HEK293 (cell line): ENCODE measurements around the gene AXIN1.

Source experiments
- CTCF ChIA-PET: fragments of 350-600 bp; formaldehyde crosslinking; extraction: SDS; loops from one replicate; lab custom pipeline; 2021; ENCODE audit warnings: antibody characterized with exemption; lab: Yijun Ruan, JAX
- POLR2A ChIA-PET: fragments of 300-600 bp; formaldehyde crosslinking; extraction: SDS; loops from one replicate; lab custom pipeline; 2020; ENCODE audit warnings: antibody characterized with exemption, inconsistent platforms; lab: Yijun Ruan, JAX
- H3K27ac ChIP-seq: fragments of 200-500 bp; sonication (Bioruptor generic); 2 replicates; pipeline ENCODE4 v1.5.1; 2014; ENCODE audit warnings: low read depth, low read length, control low read depth, inconsistent platforms; ENCODE audit errors: extremely low read depth
- H3K36me3 ChIP-seq, 2 experiments: fragments of 200-500 bp in 1 of 2; sonication (Bioruptor generic) in 1 of 2; 1 replicate in 1 of 2; 2 replicates in 1 of 2; pipeline ENCODE4 v1.5.1; 2014 to 2017; ENCODE audit warnings: inconsistent platforms in 2 of 2, low read length in 2 of 2; ENCODE audit not compliant: control insufficient read depth in 2 of 2, insufficient read depth in 1 of 2
- H3K4me1 ChIP-seq: fragments of 200-500 bp; sonication (Bioruptor generic); 2 replicates; pipeline ENCODE4 v1.5.1; 2014; ENCODE audit warnings: mild to moderate bottlenecking, low read length, inconsistent platforms; ENCODE audit not compliant: control insufficient read depth, insufficient read depth
- H3K4me3 ChIP-seq: 2 replicates; pipeline ENCODE4 v1.5.1; 2011; ENCODE audit warnings: low read depth, mild to moderate bottlenecking, control low read depth, low read length, moderate library complexity
- H3K9me3 ChIP-seq: fragments of 200-500 bp; sonication (Bioruptor generic); 2 replicates; pipeline ENCODE4 v1.5.1; 2014; ENCODE audit warnings: low read depth, low read length, inconsistent platforms; ENCODE audit not compliant: control insufficient read depth, insufficient read depth
- EGR2 ChIP-seq: fragments of 450-650 bp; formaldehyde crosslinking; IDR thresholded peaks from 2 replicates; pipeline ENCODE4 v1.5.1; 2016; ENCODE audit warnings: low read depth, missing biosample characterization, missing genetic modification characterization
- SCRT2 ChIP-seq: fragments of 450-650 bp; formaldehyde crosslinking; IDR thresholded peaks from 2 replicates; pipeline ENCODE4 v1.5.1; 2016; ENCODE audit warnings: missing biosample characterization, missing genetic modification characterization
- TCF7L2 ChIP-seq: IDR thresholded peaks from 2 replicates; pipeline ENCODE4 v1.6.1; 2011; ENCODE audit warnings: low read depth, mild to moderate bottlenecking, inconsistent platforms, low read length, moderate library complexity, borderline replicate concordance
- ZBTB10 ChIP-seq: fragments of 450-650 bp; formaldehyde crosslinking; IDR thresholded peaks from 2 replicates; pipeline ENCODE4 v1.5.1; 2016; ENCODE audit warnings: missing biosample characterization, missing genetic modification characterization
- ZBTB17 ChIP-seq: fragments of 450-650 bp; formaldehyde crosslinking; IDR thresholded peaks from 2 replicates; pipeline ENCODE4 v1.5.1; 2016; ENCODE audit warnings: missing biosample characterization, missing genetic modification characterization
- ZBTB8A ChIP-seq: fragments of 450-650 bp; formaldehyde crosslinking; IDR thresholded peaks from 2 replicates; pipeline ENCODE4 v1.5.1; 2016; ENCODE audit warnings: missing biosample characterization, missing genetic modification characterization
- ZFP3 ChIP-seq: fragments of 450-650 bp; formaldehyde crosslinking; IDR thresholded peaks from 2 replicates; pipeline ENCODE4 v1.5.1; 2016; ENCODE audit warnings: low read depth, missing biosample characterization, missing genetic modification characterization
- ZFP41 ChIP-seq: fragments of 450-650 bp; formaldehyde crosslinking; IDR thresholded peaks from 2 replicates; pipeline ENCODE4 v1.5.1; 2016; ENCODE audit warnings: missing biosample characterization, missing genetic modification characterization, borderline replicate concordance
- ZIC2 ChIP-seq: fragments of 450-650 bp; formaldehyde crosslinking; IDR thresholded peaks from 2 replicates; pipeline ENCODE4 v1.5.1; 2016; ENCODE audit warnings: missing biosample characterization, missing genetic modification characterization
- ZNF10 ChIP-seq: fragments of 450-650 bp; formaldehyde crosslinking; IDR thresholded peaks from 2 replicates; pipeline ENCODE4 v1.5.1; 2017; ENCODE audit warnings: missing biosample characterization, missing genetic modification characterization
- ZNF114 ChIP-seq: fragments of 450-650 bp; formaldehyde crosslinking; IDR thresholded peaks from 2 replicates; pipeline ENCODE4 v1.5.0; 2017; ENCODE audit warnings: missing biosample characterization, missing genetic modification characterization
- ZNF324 ChIP-seq: fragments of 450-650 bp; formaldehyde crosslinking; IDR thresholded peaks from 2 replicates; pipeline ENCODE4 v1.5.1; 2016; ENCODE audit warnings: missing biosample characterization, missing genetic modification characterization
- ZNF335 ChIP-seq: fragments of 450-650 bp; formaldehyde crosslinking; conservative IDR thresholded peaks from 2 replicates; pipeline ENCODE4 v1.5.1; 2016; ENCODE audit warnings: missing biosample characterization, missing genetic modification characterization
- ZNF560 ChIP-seq: fragments of 450-650 bp; formaldehyde crosslinking; IDR thresholded peaks from 2 replicates; pipeline ENCODE4 v1.5.1; 2017; ENCODE audit warnings: missing biosample characterization, missing genetic modification characterization, borderline replicate concordance
- ZNF623 ChIP-seq: fragments of 450-650 bp; formaldehyde crosslinking; IDR thresholded peaks from 2 replicates; pipeline ENCODE4 v1.5.1; 2016; ENCODE audit warnings: missing biosample characterization, missing genetic modification characterization
- ZNF692 ChIP-seq: fragments of 450-650 bp; formaldehyde crosslinking; IDR thresholded peaks from 2 replicates; pipeline ENCODE4 v1.5.1; 2016; ENCODE audit warnings: missing biosample characterization, missing genetic modification characterization
- ZNF777 ChIP-seq: fragments of 450-650 bp; formaldehyde crosslinking; IDR thresholded peaks from 2 replicates; pipeline ENCODE4 v1.5.1; 2017; ENCODE audit warnings: missing biosample characterization, missing genetic modification characterization, borderline replicate concordance
- TF ChIP-seq, protein P1 (sequence below): sonication (generic); formaldehyde crosslinking; IDR thresholded peaks from 2 replicates; pipeline ENCODE4 v1.8.1; 2022; ENCODE audit warnings: mild to moderate bottlenecking, moderate library complexity, missing genetic modification reagents
- TF ChIP-seq, protein P2 (sequence below): fragments of 450-650 bp; formaldehyde crosslinking; IDR thresholded peaks from 2 replicates; pipeline ENCODE4 v1.5.1; 2017; ENCODE audit warnings: missing biosample characterization, missing genetic modification characterization
- TF ChIP-seq, protein P3 (sequence below): fragments of 450-650 bp; formaldehyde crosslinking; IDR thresholded peaks from 2 replicates; pipeline ENCODE4 v1.5.1; 2017; ENCODE audit warnings: missing biosample characterization, missing genetic modification characterization
- TF ChIP-seq, protein P4 (sequence below): fragments of 450-650 bp; formaldehyde crosslinking; IDR thresholded peaks from 2 replicates; pipeline ENCODE4 v1.5.1; 2016; ENCODE audit warnings: missing biosample characterization, missing genetic modification characterization
- TF ChIP-seq, protein P5 (sequence below): fragments of 450-650 bp; formaldehyde crosslinking; IDR thresholded peaks from 2 replicates; pipeline ENCODE4 v1.5.1; 2016; ENCODE audit warnings: missing biosample characterization, missing genetic modification characterization

AXIN1 gene

DNA sequence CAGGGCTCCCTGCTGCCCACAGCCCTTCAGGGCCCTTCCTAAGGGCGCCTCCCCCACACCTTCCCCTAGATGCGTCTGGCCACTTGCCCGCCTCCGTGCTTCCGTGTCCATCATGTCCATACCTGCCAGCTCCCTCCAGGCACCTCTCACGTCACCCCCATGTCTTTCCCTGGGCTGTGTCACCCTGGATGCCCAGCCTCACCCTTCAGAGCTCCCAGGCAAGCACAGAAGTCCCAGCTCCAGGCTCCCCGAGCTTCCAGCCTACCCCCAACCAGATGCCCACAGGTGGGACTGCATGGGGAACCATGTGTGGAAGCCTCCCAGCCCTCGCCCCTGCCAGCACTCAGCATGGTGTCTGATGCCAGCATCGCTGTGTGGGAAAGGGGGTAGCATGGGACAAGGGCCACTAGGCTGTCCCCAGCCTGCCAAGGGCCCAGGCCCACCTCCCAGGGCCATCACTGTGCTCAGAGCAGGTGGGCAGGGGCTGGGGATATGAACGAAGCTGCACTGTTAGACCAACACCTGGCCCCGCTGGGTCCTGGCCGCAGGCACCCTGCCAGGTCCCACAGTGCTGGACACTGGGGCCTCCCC is 1.9 kb upstream of the AXIN1 start:
- POLR2A ChIA-PET: interaction anchor here (1.8 kb wide), 1 partner anchor 366 kb away, joined by 6 read pairs; the partner anchor contains the start of gene ANTKMT

GRCh38 chr16:353404-354290 is 1.1 kb upstream of the AXIN1 start:
- Histone ChIP-seq H3K9me3 (no peaks in the 10 kb centered on the region), H3K27ac (no peak overlapping the region; the same call in 1 of the 2 replicates), H3K36me3 (peaks cover 0 to 12% of the 10 kb centered on the region in 2 experiments; a peak in 2 of 3 replicates), H3K4me1 (peaks cover 2% of the 10 kb centered on the region; the same call in 1 of the 2 replicates), H3K4me3 (peak overlapping the region; percentile 23)
- CTCF ChIA-PET: interaction anchor here (1.4 kb wide), 1 partner anchor 119 kb away, joined by 4 read pairs; the partner anchor contains the start of gene FAM234A
- POLR2A ChIA-PET: interaction anchor here (0.5 to 1.8 kb wide), 20 partner anchors 9 to 367 kb away, joined by 3 to 31 read pairs (median 4); partner anchors contain the start of genes ANTKMT, LUC7L, MRPL28 and POLR3K
- TF ChIP-seq, protein P1, sequence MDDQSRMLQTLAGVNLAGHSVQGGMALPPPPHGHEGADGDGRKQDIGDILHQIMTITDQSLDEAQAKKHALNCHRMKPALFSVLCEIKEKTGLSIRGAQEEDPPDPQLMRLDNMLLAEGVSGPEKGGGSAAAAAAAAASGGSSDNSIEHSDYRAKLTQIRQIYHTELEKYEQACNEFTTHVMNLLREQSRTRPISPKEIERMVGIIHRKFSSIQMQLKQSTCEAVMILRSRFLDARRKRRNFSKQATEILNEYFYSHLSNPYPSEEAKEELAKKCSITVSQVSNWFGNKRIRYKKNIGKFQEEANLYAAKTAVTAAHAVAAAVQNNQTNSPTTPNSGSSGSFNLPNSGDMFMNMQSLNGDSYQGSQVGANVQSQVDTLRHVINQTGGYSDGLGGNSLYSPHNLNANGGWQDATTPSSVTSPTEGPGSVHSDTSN (CRISPR knock-in tag): no peak
- TF ChIP-seq ZBTB8A (tag by site-specific recombination) (peak; percentile 11; the same call in 1 of the 2 replicates), ZFP3 (tag by site-specific recombination) (no peak), ZNF10 (no peak), ZNF324 (no peak), ZBTB10 (tag by site-specific recombination) (peak; percentile 7; the same call in 1 of the 2 replicates), ZNF114 (tag by site-specific recombination) (no peak), ZNF777 (tag by site-specific recombination) (no peak), TCF7L2 (no peak), ZFP41 (tag by site-specific recombination) (no peak), ZNF692 (0 out of 2 replicates have a peak, but pooled peaks have one; percentile 23), ZNF560 (tag by site-specific recombination) (no peak), ZBTB17 (tag by site-specific recombination) (no peak)
- TF ChIP-seq, protein P2, sequence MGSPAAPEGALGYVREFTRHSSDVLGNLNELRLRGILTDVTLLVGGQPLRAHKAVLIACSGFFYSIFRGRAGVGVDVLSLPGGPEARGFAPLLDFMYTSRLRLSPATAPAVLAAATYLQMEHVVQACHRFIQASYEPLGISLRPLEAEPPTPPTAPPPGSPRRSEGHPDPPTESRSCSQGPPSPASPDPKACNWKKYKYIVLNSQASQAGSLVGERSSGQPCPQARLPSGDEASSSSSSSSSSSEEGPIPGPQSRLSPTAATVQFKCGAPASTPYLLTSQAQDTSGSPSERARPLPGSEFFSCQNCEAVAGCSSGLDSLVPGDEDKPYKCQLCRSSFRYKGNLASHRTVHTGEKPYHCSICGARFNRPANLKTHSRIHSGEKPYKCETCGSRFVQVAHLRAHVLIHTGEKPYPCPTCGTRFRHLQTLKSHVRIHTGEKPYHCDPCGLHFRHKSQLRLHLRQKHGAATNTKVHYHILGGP (tag by site-specific recombination): no peak
- TF ChIP-seq, protein P3, sequence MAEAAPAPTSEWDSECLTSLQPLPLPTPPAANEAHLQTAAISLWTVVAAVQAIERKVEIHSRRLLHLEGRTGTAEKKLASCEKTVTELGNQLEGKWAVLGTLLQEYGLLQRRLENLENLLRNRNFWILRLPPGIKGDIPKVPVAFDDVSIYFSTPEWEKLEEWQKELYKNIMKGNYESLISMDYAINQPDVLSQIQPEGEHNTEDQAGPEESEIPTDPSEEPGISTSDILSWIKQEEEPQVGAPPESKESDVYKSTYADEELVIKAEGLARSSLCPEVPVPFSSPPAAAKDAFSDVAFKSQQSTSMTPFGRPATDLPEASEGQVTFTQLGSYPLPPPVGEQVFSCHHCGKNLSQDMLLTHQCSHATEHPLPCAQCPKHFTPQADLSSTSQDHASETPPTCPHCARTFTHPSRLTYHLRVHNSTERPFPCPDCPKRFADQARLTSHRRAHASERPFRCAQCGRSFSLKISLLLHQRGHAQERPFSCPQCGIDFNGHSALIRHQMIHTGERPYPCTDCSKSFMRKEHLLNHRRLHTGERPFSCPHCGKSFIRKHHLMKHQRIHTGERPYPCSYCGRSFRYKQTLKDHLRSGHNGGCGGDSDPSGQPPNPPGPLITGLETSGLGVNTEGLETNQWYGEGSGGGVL (tag by site-specific recombination): no peak
- TF ChIP-seq, protein P4, sequence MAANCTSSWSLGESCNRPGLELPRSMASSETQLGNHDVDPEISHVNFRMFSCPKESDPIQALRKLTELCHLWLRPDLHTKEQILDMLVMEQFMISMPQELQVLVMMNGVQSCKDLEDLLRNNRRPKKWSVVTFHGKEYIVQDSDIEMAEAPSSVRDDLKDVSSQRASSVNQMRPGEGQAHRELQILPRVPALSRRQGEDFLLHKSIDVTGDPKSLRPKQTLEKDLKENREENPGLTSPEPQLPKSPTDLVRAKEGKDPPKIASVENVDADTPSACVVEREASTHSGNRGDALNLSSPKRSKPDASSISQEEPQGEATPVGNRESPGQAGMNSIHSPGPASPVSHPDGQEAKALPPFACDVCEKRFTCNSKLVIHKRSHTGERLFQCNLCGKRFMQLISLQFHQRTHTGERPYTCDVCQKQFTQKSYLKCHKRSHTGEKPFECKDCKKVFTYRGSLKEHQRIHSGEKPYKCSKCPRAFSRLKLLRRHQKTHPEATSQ (tag by site-specific recombination): no peak
- TF ChIP-seq, protein P5, sequence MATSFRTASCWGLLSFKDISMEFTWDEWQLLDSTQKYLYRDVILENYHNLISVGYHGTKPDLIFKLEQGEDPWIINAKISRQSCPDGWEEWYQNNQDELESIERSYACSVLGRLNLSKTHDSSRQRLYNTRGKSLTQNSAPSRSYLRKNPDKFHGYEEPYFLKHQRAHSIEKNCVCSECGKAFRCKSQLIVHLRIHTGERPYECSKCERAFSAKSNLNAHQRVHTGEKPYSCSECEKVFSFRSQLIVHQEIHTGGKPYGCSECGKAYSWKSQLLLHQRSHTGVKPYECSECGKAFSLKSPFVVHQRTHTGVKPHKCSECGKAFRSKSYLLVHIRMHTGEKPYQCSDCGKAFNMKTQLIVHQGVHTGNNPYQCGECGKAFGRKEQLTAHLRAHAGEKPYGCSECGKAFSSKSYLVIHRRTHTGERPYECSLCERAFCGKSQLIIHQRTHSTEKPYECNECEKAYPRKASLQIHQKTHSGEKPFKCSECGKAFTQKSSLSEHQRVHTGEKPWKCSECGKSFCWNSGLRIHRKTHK (tag by site-specific recombination): no peak

More for the DNA sequence above, 1.9 kb upstream of the AXIN1 start:
- H3K4me1 ChIP-seq: peaks cover 2% of the 10 kb centered on the region; the same call in 1 of the 2 replicates
- peaks cover 0 to 9% of the 10 kb centered on the region in 2 experiments; a peak in 2 of 3 replicates for H3K36me3 ChIP-seq
- no peaks in the 10 kb centered on the region for H3K9me3 ChIP-seq
- TF ChIP-seq ZNF335 (tag by site-specific recombination): peak; percentile 58
- peak; percentile 53; the same call in 1 of the 2 replicates for TF ChIP-seq EGR2
- TF ChIP-seq ZNF623: no peak
- TF ChIP-seq SCRT2 (tag by site-specific recombination): peak; percentile 32; the same call in 1 of the 2 replicates
- TF ChIP-seq ZIC2 (tag by site-specific recombination): peak; percentile 66; the same call in 1 of the 2 replicates
- CTCF ChIA-PET: interaction anchor here (0.7 kb wide), 1 partner anchor 10 kb away, joined by 4 read pairs; no protein-coding TSS in a partner anchor
- H3K27ac ChIP-seq: no peak overlapping the region
- no peak overlapping the region for H3K4me3 ChIP-seq
